GM12878 (cell line): ENCODE measurements around the gene HOXB2. TPM values are rescaled to one million over a fixed set of nuclear protein-coding genes. Genes with fewer than 3 reads are reported as not detected.

Source experiments
- ATAC-seq: fragments of 200-7000 bp; cut with Tn5 transposase; 3 replicates; pipeline ENCODE4 v1.9.1; 2020; ENCODE audit warnings: mild to moderate bottlenecking, moderate library complexity
- BruUV-seq: library from RNA; stranded (reverse); fragments of 400-500 nt; replicated peaks from 2 replicates; lab custom pipeline; 2021; lab: Mats Ljungman, UMichigan
- CTCF ChIA-PET: fragments of 300-600 bp; sonication (Branson Sonifier 250); formaldehyde crosslinking; extraction: SDS; loops from one replicate; lab custom pipeline; 2021; ENCODE audit warnings: inconsistent platforms; lab: Yijun Ruan, JAX
- POLR2A ChIA-PET: fragments of 350-600 bp; formaldehyde crosslinking; extraction: SDS; loops from one replicate; lab custom pipeline; 2021; ENCODE audit warnings: inconsistent platforms; lab: Charles Lee
- RAD21 ChIA-PET: fragments of 300-600 bp; sonication (Branson Sonifier 250); formaldehyde crosslinking; loops from one replicate; lab custom pipeline; 2023; ENCODE audit warnings: antibody characterized with exemption; ENCODE audit not compliant: unreplicated experiment; lab: Charles Lee
- SMC1A ChIA-PET: fragments of 300-600 bp; sonication (Branson Sonifier 250); formaldehyde crosslinking; loops from one replicate; lab custom pipeline; 2023; ENCODE audit not compliant: unreplicated experiment, uncharacterized antibody; lab: Charles Lee
- DNase-seq: peaks from one replicate; pipeline ENCODE4 v3.0.0-alpha.2; 2011; ENCODE audit warnings: low read depth, low spot score
- FAIRE-seq: peaks from 3 replicates; lab custom pipeline; 2011; peaks lifted over from hg19 to GRCh38; lab: Jason Lieb, UNC
- H2AFZ ChIP-seq: 2 replicates; pipeline ENCODE4 v1.6.0; 2011; ENCODE audit warnings: low read depth, low read length, control low read depth; ENCODE audit not compliant: control insufficient read depth
- H3K27ac ChIP-seq: 2 replicates; pipeline ENCODE4 v1.5.1; 2011; ENCODE audit warnings: control low read depth; ENCODE audit not compliant: control insufficient read depth, insufficient read depth
- H3K27me3 ChIP-seq, 2 experiments: replicated peaks in 1 of 2; 2 replicates each; pipeline versions ENCODE4 v1.6.0 to v1.6.1; 2011; ENCODE audit warnings: low read length in 1 of 2; ENCODE audit not compliant: control insufficient read depth in 2 of 2, insufficient read depth in 2 of 2
- H3K36me3 ChIP-seq, 2 experiments: 2 replicates each; pipeline ENCODE4 v1.5.1; 2011; ENCODE audit warnings: low read length in 1 of 2; ENCODE audit not compliant: control insufficient read depth in 2 of 2, insufficient read depth in 2 of 2
- H3K4me1 ChIP-seq: 2 replicates; pipeline ENCODE4 v1.6.1; 2011; ENCODE audit warnings: mild to moderate bottlenecking, low read length, moderate library complexity, mixed read lengths; ENCODE audit not compliant: control insufficient read depth, insufficient read depth
- H3K4me2 ChIP-seq: 2 replicates; pipeline ENCODE4 v1.6.0; 2011; ENCODE audit warnings: control low read depth; ENCODE audit not compliant: control insufficient read depth, insufficient read depth
- H3K4me3 ChIP-seq: fragments of 200-600 bp; sonication (generic); 2 replicates; pipeline ENCODE4 v1.5.1; 2016
- H3K79me2 ChIP-seq: 2 replicates; pipeline ENCODE4 v1.6.0; 2011; ENCODE audit warnings: low read length; ENCODE audit not compliant: control insufficient read depth, insufficient read depth
- H3K9ac ChIP-seq: 2 replicates; pipeline ENCODE4 v1.8.0; 2011; ENCODE audit warnings: low read length, control low read depth, mixed read lengths; ENCODE audit not compliant: control insufficient read depth, insufficient read depth
- H3K9me3 ChIP-seq: replicated peaks from 3 replicates; pipeline ENCODE4 v1.5.1; 2011; ENCODE audit warnings: mild to moderate bottlenecking, low read length; ENCODE audit not compliant: control insufficient read depth, insufficient read depth
- H4K20me1 ChIP-seq: 2 replicates; pipeline ENCODE4 v1.6.0; 2011; ENCODE audit not compliant: control insufficient read depth, insufficient read depth
- CREM ChIP-seq: IDR thresholded peaks from 2 replicates; pipeline ENCODE4 v1.6.1; 2014; ENCODE audit warnings: antibody characterized with exemption, low read depth
- FOS ChIP-seq: IDR thresholded peaks from 3 replicates; pipeline ENCODE4 v1.6.1; 2011; ENCODE audit warnings: borderline replicate concordance; ENCODE audit not compliant: insufficient read length; ENCODE audit errors: extremely low read depth
- HCFC1 ChIP-seq: fragments of 150-350 bp; IDR thresholded peaks from 2 replicates; pipeline ENCODE4 v1.6.1; 2014; ENCODE audit warnings: low read length
- NFYA ChIP-seq: IDR thresholded peaks from 2 replicates; pipeline ENCODE4 v1.6.1; 2011; ENCODE audit warnings: low read depth, mild to moderate bottlenecking, low read length, improper control_type of control experiment, borderline replicate concordance
- RB1 ChIP-seq: fragments of 450-650 bp; formaldehyde crosslinking; IDR thresholded peaks from 2 replicates; pipeline ENCODE4 v1.6.1; 2017; ENCODE audit warnings: mild to moderate bottlenecking, borderline replicate concordance
- SMARCA5 ChIP-seq: fragments of 450-650 bp; IDR thresholded peaks from 2 replicates; pipeline ENCODE4 v1.6.1; 2017; ENCODE audit warnings: mild to moderate bottlenecking
- SUPT20H ChIP-seq: IDR thresholded peaks from 2 replicates; pipeline ENCODE4 v1.6.1; 2011; ENCODE audit warnings: low read depth, mild to moderate bottlenecking, low read length, moderate library complexity, borderline replicate concordance; ENCODE audit not compliant: control insufficient read depth
- TCF3 ChIP-seq: IDR thresholded peaks from 2 replicates; pipeline ENCODE4 v1.6.1; 2012; ENCODE audit warnings: low read depth, mild to moderate bottlenecking, low read length, borderline replicate concordance; ENCODE audit not compliant: insufficient read depth
- WGBS: methylation state at CpG from one replicate; pipeline ENCODE4 v1.1.6; 2016; ENCODE audit warnings: low lambda C conversion rate; ENCODE audit not compliant: insufficient replicate concordance, insufficient coverage; ENCODE audit errors: missing lambda C conversion rate; 5-methylcytosine and 5-hydroxymethylcytosine counted together
- in situ Hi-C: fragments of 300-500 bp; cut with MboI; formaldehyde crosslinking; loops from 9 replicates; pipeline ENCODE4 v1.14.3; 2018; ENCODE audit warnings: mixed read lengths
- intact Hi-C: fragments of 100-400 bp; cut with micrococcal nuclease; formaldehyde crosslinking; loops from one replicate; pipeline ENCODE4 v1.14.2; 2022; ENCODE audit not compliant: unreplicated experiment
- polyA plus RNA-seq, 11 experiments: library from polyadenylated mRNA; depleted of rRNA in 4 of 11; unstranded in 6 of 11; stranded (reverse) in 5 of 11; fragments of >200 nt; fragmentation: Nextera tagmentation in 4 of 11; fragmentation: Illumina TruSeq in 1 of 11; extraction: Ambion mirVana in 4 of 11; extraction: Trizol in 1 of 11; gene quantifications; 1 replicate in 1 of 11; 2 replicates in 10 of 11; pipeline versions ENCODE4 v1.2.1 to v1.2.3, GENCODE V29; 2011 to 2016; ENCODE audit warnings: inconsistent platforms in 2 of 11, missing spikeins in 2 of 11, low read depth in 1 of 11
- total RNA-seq, 4 experiments: library from RNA; depleted of rRNA in 3 of 4; stranded (reverse); fragments of >200 nt in 3 of 4; fragmentation: Illumina TruSeq in 1 of 4; extraction: Trizol in 1 of 4; gene quantifications; 2 replicates each; pipeline versions ENCODE4 v1.2.1 to v1.2.3, GENCODE V29; 2013 to 2021
- TF ChIP-seq, protein P1 (sequence below): IDR thresholded peaks from 2 replicates; pipeline ENCODE4 v1.6.1; 2011; ENCODE audit warnings: low read depth, mild to moderate bottlenecking, low read length, moderate library complexity, borderline replicate concordance; ENCODE audit errors: extremely low read depth
- TF ChIP-seq, protein P2 (sequence below): fragments of 450-650 bp; formaldehyde crosslinking; IDR thresholded peaks from 2 replicates; pipeline ENCODE4 v1.5.0; 2022; ENCODE audit warnings: mild to moderate bottlenecking, missing genetic modification characterization
- TF ChIP-seq, protein P3 (sequence below): IDR thresholded peaks from 2 replicates; pipeline ENCODE4 v1.6.1; 2012; ENCODE audit warnings: low read depth, low read length, improper control_type of control experiment
- TF ChIP-seq, protein P4 (sequence below): IDR thresholded peaks from 2 replicates; pipeline ENCODE4 v1.6.1; 2011; ENCODE audit warnings: low read depth, low read length, improper control_type of control experiment, borderline replicate concordance
- TF ChIP-seq, protein P5 (sequence below): IDR thresholded peaks from 2 replicates; pipeline ENCODE4 v1.6.1; 2012; ENCODE audit warnings: low read length, inconsistent platforms

Gene HOXB2
- total and polyA plus RNA-seq, 10 of the 15 experiments (the other 5 are each of a cell fraction or from before 2014, with no cell fraction given): 0.16 to 8.8 (median 2.3) TPM

DNA sequence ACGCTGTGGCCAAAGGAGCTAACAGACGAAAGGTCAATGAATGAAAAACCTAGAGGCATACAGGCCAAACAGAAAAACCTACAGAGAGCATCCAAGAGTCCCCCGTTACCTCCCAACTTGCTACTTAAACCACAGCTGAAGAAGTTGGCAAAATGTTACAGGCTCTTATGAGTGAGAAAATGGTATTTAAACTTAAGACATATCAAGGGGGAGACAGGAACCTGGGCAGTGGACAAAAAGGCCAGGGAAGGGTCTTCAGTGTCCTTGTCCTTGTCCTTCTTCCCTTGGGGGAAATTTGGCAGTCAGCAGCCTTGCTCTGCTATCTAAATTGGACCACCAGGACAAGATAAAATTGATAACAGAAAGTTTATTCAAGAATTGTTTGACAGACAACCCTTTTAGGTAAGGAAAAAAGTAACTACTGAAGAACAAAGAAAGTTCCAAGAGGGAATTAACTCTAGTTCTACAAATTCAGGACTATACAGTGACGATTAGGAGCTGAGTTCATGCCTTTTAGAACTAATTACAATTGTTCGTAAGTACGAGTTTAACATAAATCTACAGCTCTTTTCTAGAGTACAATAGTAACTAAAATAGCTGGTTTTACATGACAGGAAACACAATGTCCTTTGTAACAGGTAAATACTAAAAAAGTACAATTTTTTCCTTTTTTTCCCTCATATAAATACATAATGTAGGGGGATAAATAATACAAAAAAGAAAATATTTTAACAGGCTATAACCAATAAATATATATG, 3.8 kb upstream of the HOXB2 start:
- RAD21 ChIA-PET: no interaction called here
- Histone ChIP-seq H3K27ac (no peak overlapping the region), H4K20me1 (no peaks in the 10 kb centered on the region), H2AFZ (no peak overlapping the region), H3K36me3 (peaks cover 0 to 6% of the 10 kb centered on the region in 2 experiments; a peak in 2 of 4 replicates), H3K9me3 (no peaks in the 10 kb centered on the region), H3K79me2 (no peaks in the 10 kb centered on the region; the same call in none of the 2 replicates), H3K4me3 (no peak overlapping the region), H3K27me3 (no peaks in the 10 kb centered on the region), H3K4me2 (no peak overlapping the region), H3K9ac (no peak overlapping the region), H3K4me1 (peaks cover 7% of the 10 kb centered on the region)
- SMC1A ChIA-PET: interaction anchor here (1.0 to 1.4 kb wide), 2 partner anchors 31 to 57 kb away, joined by 3 read pairs; no protein-coding TSS in a partner anchor
- WGBS: 74% methylated on average over 6 of the region's 6 CpGs
- intact Hi-C loops (no loop called here), in situ Hi-C loops (no loop called here)
- POLR2A ChIA-PET: interaction anchor here (1.0 to 1.6 kb wide), 2 partner anchors 9 to 37 kb away, joined by 6 to 8 read pairs; no protein-coding TSS in a partner anchor
- ATAC-seq: no peak
- no TSS peak for BruUV-seq
- DNase-seq: no peak
- no peak for FAIRE-seq
- CTCF ChIA-PET: interaction anchor here (0.6 to 1.4 kb wide), 3 partner anchors 35 to 197 kb away, joined by 3 to 4 read pairs (median 3); no protein-coding TSS in a partner anchor
- TF ChIP-seq HCFC1: no peak
- TF ChIP-seq, protein P1, sequence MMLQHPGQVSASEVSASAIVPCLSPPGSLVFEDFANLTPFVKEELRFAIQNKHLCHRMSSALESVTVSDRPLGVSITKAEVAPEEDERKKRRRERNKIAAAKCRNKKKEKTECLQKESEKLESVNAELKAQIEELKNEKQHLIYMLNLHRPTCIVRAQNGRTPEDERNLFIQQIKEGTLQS: no peak
- no peak for TF ChIP-seq FOS
- TF ChIP-seq NFYA: no peak
- TF ChIP-seq, protein P2, sequence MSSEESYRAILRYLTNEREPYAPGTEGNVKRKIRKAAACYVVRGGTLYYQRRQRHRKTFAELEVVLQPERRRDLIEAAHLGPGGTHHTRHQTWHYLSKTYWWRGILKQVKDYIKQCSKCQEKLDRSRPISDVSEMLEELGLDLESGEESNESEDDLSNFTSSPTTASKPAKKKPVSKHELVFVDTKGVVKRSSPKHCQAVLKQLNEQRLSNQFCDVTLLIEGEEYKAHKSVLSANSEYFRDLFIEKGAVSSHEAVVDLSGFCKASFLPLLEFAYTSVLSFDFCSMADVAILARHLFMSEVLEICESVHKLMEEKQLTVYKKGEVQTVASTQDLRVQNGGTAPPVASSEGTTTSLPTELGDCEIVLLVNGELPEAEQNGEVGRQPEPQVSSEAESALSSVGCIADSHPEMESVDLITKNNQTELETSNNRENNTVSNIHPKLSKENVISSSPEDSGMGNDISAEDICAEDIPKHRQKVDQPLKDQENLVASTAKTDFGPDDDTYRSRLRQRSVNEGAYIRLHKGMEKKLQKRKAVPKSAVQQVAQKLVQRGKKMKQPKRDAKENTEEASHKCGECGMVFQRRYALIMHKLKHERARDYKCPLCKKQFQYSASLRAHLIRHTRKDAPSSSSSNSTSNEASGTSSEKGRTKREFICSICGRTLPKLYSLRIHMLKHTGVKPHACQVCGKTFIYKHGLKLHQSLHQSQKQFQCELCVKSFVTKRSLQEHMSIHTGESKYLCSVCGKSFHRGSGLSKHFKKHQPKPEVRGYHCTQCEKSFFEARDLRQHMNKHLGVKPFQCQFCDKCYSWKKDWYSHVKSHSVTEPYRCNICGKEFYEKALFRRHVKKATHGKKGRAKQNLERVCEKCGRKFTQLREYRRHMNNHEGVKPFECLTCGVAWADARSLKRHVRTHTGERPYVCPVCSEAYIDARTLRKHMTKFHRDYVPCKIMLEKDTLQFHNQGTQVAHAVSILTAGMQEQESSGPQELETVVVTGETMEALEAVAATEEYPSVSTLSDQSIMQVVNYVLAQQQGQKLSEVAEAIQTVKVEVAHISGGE (CRISPR knock-in tag): no peak
- TF ChIP-seq, protein P3, sequence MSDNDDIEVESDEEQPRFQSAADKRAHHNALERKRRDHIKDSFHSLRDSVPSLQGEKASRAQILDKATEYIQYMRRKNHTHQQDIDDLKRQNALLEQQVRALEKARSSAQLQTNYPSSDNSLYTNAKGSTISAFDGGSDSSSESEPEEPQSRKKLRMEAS: no peak
- TF ChIP-seq TCF3: no peak
- no peak for TF ChIP-seq SMARCA5
- TF ChIP-seq SUPT20H: no peak
- no peak for TF ChIP-seq CREM
- TF ChIP-seq, protein P4, sequence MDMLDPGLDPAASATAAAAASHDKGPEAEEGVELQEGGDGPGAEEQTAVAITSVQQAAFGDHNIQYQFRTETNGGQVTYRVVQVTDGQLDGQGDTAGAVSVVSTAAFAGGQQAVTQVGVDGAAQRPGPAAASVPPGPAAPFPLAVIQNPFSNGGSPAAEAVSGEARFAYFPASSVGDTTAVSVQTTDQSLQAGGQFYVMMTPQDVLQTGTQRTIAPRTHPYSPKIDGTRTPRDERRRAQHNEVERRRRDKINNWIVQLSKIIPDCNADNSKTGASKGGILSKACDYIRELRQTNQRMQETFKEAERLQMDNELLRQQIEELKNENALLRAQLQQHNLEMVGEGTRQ: no peak
- TF ChIP-seq, protein P5, sequence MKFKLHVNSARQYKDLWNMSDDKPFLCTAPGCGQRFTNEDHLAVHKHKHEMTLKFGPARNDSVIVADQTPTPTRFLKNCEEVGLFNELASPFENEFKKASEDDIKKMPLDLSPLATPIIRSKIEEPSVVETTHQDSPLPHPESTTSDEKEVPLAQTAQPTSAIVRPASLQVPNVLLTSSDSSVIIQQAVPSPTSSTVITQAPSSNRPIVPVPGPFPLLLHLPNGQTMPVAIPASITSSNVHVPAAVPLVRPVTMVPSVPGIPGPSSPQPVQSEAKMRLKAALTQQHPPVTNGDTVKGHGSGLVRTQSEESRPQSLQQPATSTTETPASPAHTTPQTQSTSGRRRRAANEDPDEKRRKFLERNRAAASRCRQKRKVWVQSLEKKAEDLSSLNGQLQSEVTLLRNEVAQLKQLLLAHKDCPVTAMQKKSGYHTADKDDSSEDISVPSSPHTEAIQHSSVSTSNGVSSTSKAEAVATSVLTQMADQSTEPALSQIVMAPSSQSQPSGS: no peak
- no peak for TF ChIP-seq RB1
